ENCODE results near the gene BHLHA15. TPM values are rescaled to one million over a fixed set of nuclear protein-coding genes. Genes with fewer than 3 reads are reported as not detected.
A peak's percentile ranks its signal among the peaks of the same experiment; 100 is the strongest.

The BHLHA15 gene
- total RNA-seq, 2 donors from 2014 or later, result not detected

DNA sequence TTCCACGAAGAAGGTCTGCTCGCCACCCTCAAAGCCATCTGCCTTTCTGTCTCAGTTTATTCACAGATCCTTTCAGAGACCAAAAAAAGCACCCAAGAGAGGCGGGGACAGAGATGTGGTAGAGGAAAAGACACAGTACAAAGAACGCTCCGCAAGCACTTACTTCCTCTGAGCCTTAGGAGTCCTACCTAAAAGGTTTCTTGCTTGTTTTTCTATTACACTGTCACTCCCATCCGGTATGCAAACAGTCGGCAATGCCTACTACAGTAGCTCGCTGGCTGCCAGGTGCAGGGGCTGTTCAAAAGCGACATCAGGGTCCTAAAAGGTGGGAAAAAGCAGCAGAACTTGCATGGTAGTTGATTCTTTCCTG, 40.0 kb downstream of the BHLHA15 start:
- Histone ChIP-seq H3K9me3 (no peaks in the 10 kb centered on the region), H3K36me3 (peaks cover under 1% of the 10 kb centered on the region), H3K27ac (peak overlapping the region in 1 of 2 donors; percentile 71), H3K4me1 (ENCODE audit: control insufficient read depth in 1 of 2, low read depth in 2 of 2) (peaks cover 18 to 22% of the 10 kb centered on the region in 2 donors), H3K4me3 (peak overlapping the region; percentile 99), H3K27me3 (replicated peaks; ENCODE audit: insufficient read depth) (no peaks in the 10 kb centered on the region)
- TF ChIP-seq, protein P1, sequence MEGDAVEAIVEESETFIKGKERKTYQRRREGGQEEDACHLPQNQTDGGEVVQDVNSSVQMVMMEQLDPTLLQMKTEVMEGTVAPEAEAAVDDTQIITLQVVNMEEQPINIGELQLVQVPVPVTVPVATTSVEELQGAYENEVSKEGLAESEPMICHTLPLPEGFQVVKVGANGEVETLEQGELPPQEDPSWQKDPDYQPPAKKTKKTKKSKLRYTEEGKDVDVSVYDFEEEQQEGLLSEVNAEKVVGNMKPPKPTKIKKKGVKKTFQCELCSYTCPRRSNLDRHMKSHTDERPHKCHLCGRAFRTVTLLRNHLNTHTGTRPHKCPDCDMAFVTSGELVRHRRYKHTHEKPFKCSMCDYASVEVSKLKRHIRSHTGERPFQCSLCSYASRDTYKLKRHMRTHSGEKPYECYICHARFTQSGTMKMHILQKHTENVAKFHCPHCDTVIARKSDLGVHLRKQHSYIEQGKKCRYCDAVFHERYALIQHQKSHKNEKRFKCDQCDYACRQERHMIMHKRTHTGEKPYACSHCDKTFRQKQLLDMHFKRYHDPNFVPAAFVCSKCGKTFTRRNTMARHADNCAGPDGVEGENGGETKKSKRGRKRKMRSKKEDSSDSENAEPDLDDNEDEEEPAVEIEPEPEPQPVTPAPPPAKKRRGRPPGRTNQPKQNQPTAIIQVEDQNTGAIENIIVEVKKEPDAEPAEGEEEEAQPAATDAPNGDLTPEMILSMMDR (IDR thresholded peaks at IDR 0.05), result no peak
- ATAC-seq (ENCODE audit: insufficient number of reproducible peaks, low FRiP score, low read depth), result no peak
- no peak for DNase-seq (ENCODE audit: low spot score)

DNA sequence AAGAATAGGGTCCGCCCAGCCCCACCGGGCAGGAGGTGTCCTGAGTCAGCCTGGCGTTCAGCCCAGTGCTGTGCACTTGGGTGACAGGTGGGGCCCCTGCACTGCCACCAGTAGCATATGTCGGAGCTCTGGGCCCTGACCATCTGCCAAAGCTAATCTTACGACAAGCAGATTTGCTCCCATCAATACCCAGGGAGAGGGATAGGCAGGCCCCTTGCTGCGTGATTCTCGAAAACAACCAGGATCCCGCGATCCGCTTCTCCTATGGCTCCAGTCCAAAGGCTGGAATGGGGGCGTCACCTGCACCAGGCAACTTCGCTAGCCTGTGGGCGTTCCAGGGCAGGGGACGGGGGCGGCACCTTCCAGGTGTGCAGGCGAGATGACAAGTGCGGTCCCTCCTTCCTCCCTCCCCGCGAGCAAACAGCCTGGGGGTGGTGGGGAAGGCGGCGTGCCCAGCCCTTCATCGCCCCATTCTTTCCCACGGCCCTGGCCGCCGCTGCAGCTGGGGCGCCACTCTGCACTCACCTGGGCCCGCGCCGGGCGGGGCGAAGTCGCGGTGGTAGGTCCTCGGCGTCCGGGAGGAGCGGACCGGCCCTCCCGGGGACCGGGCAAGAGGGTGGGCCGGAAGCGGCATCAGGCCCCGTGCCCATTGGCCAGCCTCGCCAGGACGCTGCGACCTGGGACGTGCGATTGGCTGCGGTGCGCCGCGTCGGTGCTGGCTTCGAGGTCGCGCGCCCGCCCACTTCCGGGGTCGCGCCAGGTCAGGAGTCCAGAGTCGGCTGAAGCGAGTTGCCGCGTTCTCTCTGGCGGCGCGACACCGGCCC, 40.6 kb downstream of the BHLHA15 start, which contains the start of gene TECPR1:
Gene TECPR1 (minus strand): TSS at position 632 of the 824 bp plus-strand sequence. CDS start 6,086 bp downstream, outside the sequence.
- peak within 1 kb of the TSS; percentile 71 to 79 for H3K27ac ChIP-seq
- DNase-seq (ENCODE audit: low spot score), result peak; percentile 66
- TF ChIP-seq, protein P1 (IDR thresholded peaks at IDR 0.05), result no peak
- H3K4me3 ChIP-seq, result peak within 1 kb of the TSS; percentile 99
- H3K36me3 ChIP-seq, result peaks cover 4% of the 10 kb centered on the region
- no peaks in the 10 kb centered on the region for H3K9me3 ChIP-seq
- H3K27me3 ChIP-seq (replicated peaks; ENCODE audit: insufficient read depth), result no peaks in the 10 kb centered on the region
- ATAC-seq (ENCODE audit: insufficient number of reproducible peaks, low FRiP score, low read depth), result peak; percentile 88
- peaks cover 18 to 22% of the 10 kb centered on the region in 2 donors for H3K4me1 ChIP-seq (ENCODE audit: control insufficient read depth in 1 of 2, low read depth in 2 of 2)

DNA sequence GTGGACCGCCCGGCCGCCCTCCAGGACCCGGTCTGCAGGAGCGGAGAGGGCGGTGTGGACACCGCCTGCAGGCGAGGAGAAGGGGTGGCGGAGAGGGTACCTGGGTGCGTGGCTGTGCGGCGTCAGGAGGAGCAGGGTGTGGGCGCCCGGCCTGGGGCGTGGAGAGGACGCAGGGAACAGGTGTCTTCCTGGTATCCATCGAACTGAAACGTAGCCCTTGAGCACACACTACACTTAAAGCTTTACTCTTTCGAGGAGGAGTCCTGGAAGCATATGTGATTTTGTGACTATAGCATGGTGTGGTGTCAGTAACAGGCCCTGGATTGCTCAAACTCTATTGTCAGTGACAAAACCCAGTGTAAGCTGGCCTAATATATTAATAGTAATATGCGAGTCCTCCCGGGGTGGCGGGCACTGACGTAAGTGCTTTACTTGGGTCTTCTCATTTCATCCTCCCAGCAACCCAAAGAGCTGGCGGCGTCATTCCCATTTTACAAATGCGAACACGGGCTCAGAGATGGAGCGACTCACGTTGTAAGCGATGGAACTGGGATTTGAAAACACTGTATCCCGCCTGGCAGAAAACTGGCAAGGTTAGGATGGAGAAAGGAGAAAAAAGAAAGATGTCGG, 41.3 kb downstream of the BHLHA15 start:
- peaks cover 8% of the 10 kb centered on the region for H3K36me3 ChIP-seq
- peaks cover 18 to 22% of the 10 kb centered on the region in 2 donors for H3K4me1 ChIP-seq (ENCODE audit: control insufficient read depth in 1 of 2, low read depth in 2 of 2)
- TF ChIP-seq, protein P1 (IDR thresholded peaks at IDR 0.05), result no peak
- peak overlapping the region; percentile 61 to 79 for H3K27ac ChIP-seq
- H3K27me3 ChIP-seq (replicated peaks; ENCODE audit: insufficient read depth), result no peaks in the 10 kb centered on the region
- peak overlapping the region; percentile 99 for H3K4me3 ChIP-seq
- peak; percentile 10 for ATAC-seq (ENCODE audit: insufficient number of reproducible peaks, low FRiP score, low read depth)
- no peaks in the 10 kb centered on the region for H3K9me3 ChIP-seq
- no peak for DNase-seq (ENCODE audit: low spot score)

DNA sequence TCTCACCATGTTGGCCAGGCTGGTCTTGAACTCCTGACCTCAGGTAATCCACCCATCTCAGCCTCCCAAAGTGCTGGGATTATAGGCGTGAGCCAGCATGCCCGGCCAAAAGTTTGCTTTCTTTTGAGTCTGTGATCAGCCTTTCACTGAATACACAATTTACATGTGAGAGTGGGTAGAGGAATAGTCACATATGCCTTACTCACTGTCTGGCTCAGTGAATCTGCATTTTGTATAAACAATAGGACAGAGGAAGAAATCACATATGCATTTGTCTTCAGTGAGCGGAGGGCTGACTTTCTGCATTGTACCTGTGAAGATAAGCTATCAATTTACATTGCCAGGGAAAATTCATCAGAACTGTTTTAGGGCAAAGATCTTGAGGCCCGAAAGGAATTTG, 43.3 kb downstream of the BHLHA15 start:
- Histone ChIP-seq H3K36me3 (peaks cover 8% of the 10 kb centered on the region), H3K27me3 (replicated peaks; ENCODE audit: insufficient read depth) (no peaks in the 10 kb centered on the region), H3K9me3 (no peaks in the 10 kb centered on the region), H3K4me3 (no peak overlapping the region), H3K27ac (no peak overlapping the region), H3K4me1 (ENCODE audit: control insufficient read depth in 1 of 2, low read depth in 2 of 2) (peaks cover 18 to 22% of the 10 kb centered on the region in 2 donors)
- no peak for DNase-seq (ENCODE audit: low spot score)
- TF ChIP-seq, protein P1 (IDR thresholded peaks at IDR 0.05), result no peak
- ATAC-seq (ENCODE audit: insufficient number of reproducible peaks, low FRiP score, low read depth), result no peak

DNA sequence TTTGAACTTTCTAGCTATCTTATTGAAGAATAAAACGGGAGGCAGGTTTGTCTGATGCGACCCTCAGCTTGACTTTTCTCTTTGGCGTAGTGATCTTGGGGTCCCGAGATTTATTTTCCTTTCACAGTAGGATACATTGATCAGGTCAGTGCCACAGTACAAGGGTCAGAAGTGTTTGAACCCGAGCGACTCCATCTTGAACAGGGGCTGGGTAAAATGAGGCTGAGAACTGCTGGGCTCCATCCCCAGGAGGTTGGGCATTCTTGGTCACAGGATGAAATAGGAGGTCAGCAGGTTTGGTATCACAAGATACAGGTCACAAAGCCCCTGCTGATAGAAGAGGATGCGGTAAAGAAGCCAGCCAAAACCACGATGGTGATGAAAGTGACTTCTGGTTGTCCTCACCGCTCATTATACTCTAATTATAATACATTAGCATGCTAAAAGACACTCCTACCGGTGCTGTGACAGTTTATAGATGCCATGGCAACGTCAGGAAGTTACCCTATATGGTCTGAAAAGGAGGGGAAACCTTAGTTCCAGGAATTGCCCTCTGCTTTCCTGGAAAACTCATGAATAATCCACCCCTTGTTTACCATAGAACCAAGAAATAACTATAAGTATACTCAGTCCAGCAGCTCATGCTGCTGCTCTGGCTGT, 43.8 kb downstream of the BHLHA15 start:
- Histone ChIP-seq H3K9me3 (no peaks in the 10 kb centered on the region), H3K27ac (no peak overlapping the region), H3K4me1 (ENCODE audit: control insufficient read depth in 1 of 2, low read depth in 2 of 2) (peaks cover 18 to 22% of the 10 kb centered on the region in 2 donors), H3K36me3 (peaks cover 8% of the 10 kb centered on the region), H3K27me3 (replicated peaks; ENCODE audit: insufficient read depth) (no peaks in the 10 kb centered on the region), H3K4me3 (no peak overlapping the region)
- DNase-seq (ENCODE audit: low spot score), result no peak
- ATAC-seq (ENCODE audit: insufficient number of reproducible peaks, low FRiP score, low read depth), result no peak
- TF ChIP-seq, protein P1 (IDR thresholded peaks at IDR 0.05), result no peak

All from thoracic aorta (tissue), 2 donors.